HG03139 (cell line): ENCODE results near the gene MYBPC2.

Experiments used
- ATAC-seq: cut with Tn5 transposase; IDR thresholded peaks from one replicate; pipeline ENCODE4 v1.9.1; 2021; ENCODE audit not compliant: unreplicated experiment

MYBPC2 gene

GRCh38 chr19:50513746-50514345 is 81.2 kb downstream of the MYBPC2 start, which contains the start of gene ASPDH:
ASPDH (minus strand) TSS chr19:50513913; CDS start chr19:50513823, 90 bp downstream.
- ATAC-seq = no peak

GRCh38 chr19:50514346-50515167 is 81.9 kb downstream of the MYBPC2 start:
- ATAC-seq = no peak

- ATAC-seq = no peak
These were observed 82.5 kb downstream of the MYBPC2 start for GRCh38 chr19:50515168-50515561.
